Kidney glomerular epithelial cell (primary cell): ENCODE data around the gene UQCR11.

Experiments
- DNase-seq: peaks from one replicate; lab custom pipeline; 2025; lab: John Stamatoyannopoulos, UW

Gene UQCR11

GRCh38 chr19:1590641-1591397 is 14.4 kb downstream of the UQCR11 start:
- DNase-seq: no peak

GRCh38 chr19:1587872-1588271 is 17.4 kb downstream of the UQCR11 start:
- DNase-seq: no peak

- no peak for DNase-seq
These were observed 20.1 kb downstream of the UQCR11 start for GRCh38 chr19:1585243-1585580.

DNA sequence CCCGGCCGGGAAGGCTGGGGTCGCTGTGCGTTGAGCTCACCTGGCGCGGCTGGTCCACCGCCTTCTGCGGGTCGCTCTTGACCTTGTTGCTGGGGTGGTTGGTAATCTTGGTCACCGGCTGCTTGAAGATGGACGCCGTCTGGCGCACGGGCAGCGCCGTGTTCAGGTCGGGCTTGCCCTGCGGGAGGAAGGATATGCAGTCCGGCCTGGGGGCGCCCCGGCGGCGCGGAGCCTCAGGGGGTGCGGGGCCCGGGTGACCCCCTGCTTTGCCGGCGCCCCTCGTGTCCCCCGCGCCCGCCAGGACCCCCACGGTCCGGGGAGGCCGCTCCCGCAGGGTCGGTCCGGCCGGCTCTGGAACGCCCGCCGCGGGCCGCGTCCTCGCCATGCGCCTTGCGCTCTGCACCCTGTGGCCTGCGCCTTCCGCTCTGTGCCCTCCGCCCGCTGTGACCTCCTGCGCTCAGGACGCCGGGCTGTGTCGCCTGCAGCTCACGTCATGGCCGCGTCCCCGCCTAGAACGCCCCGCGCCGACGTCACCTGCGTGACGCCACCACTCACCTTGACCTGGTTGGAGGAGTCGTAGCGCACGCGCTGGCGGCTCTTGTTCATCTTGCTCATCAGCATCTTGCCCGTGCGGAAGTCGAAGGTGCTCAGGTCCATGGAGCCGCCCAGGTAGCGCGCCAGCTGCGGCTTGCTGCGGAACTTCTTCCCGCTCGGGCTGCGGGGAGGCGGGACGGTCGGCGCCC is 20.6 kb downstream of the UQCR11 start:
- DNase-seq: no peak

- no peak for DNase-seq
These were observed 23.1 kb downstream of the UQCR11 start for GRCh38 chr19:1582201-1582600.

- DNase-seq: no peak
These were observed 24.3 kb downstream of the UQCR11 start for GRCh38 chr19:1580957-1581356.

GRCh38 chr19:1580382-1580781 is 24.9 kb downstream of the UQCR11 start:
- DNase-seq: no peak

DNA sequence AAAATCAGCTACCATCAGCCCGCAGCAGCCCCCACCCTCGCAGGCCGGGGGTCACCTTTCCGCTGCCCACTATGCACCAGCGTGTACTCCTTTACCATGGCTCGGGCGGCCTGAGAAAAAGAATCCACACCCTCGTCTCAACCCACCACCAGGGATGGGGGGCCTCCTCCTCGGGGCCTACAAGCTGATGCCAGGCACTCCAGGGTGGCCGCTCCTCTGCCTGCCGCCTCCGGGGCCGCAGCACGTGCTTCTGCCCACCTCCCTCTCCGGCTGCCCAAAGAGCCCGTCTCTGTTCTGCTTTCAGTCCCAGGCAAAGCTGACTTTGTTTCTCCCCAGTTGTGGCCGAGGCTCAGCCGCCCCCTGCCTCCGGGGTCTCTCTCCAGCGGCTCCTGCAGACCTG is 26.0 kb downstream of the UQCR11 start:
- DNase-seq: no peak

DNA sequence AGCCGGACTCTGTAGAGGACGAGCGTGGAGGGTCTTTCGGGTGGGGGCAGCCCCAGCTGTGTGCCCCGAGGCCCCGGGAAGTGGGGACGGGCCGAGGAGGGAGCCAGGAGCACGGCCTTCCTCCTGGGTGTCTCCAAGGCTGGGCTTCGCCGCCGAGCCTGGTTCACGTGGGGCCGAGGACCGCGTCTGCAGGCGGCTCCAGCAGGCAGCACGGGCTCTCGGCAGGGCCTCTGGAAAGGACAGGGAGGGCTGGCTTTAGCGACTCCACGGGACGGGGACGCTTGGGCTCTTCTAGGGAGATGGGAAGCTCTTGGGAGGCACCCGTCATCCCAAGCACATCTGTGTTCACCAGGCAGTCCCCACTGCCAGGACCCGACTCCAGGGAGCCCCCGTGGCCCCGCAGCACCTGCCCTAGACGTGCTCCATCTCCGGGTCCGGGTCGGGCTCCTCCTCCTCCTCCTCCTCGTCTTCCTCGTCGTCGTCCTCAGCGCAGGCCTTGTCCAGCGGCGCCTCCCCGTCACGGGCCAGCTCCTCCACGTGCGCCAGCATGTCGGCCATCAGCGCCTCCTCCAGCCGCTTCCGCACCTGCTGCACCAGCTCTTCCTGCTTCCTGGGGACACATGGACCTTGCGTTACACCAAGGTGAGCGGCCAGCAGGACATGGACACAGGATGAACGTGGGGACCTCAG is 27.2 kb downstream of the UQCR11 start:
- DNase-seq: no peak

DNA sequence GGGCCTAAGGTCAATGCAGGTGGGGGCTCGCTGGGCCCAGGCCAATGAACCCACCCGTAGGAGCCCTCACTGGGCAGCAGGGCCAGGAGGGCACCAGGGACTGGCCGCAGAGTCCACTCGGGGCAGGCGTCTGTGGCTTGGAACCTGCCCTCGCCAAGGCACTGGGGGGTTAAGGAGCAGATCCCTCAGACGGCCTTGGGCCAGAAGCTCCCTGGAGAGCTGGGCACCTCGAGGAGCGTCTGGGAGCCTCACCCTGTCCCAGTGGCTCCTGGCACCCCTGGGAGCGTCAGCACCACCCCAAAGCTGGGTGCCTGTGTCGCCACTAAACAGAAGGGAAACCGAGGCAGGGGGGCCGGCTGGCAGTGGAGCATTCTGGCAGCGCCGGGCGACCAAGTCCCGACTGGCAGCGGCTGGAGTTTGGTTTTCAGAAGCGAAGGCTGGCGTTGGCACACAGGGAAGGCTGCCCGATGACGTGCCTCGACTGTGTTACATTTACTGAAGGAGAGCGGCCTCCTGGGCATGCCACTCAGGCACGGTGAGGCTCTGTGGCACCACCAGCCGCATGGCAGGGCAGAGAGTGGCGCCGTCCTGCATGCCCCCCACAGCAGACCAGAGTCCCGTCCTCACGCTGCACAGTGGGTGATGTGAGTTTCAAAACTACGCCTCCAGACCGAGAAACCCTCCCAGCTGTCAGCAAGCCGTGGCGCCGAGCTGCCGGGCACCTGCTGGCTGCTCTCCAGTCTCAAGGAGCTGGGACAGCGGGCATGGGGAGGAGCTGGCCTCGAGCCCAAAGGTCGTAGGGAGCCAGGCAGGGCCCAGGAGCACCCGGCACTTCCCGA is 28.0 kb downstream of the UQCR11 start:
- no peak for DNase-seq

DNA sequence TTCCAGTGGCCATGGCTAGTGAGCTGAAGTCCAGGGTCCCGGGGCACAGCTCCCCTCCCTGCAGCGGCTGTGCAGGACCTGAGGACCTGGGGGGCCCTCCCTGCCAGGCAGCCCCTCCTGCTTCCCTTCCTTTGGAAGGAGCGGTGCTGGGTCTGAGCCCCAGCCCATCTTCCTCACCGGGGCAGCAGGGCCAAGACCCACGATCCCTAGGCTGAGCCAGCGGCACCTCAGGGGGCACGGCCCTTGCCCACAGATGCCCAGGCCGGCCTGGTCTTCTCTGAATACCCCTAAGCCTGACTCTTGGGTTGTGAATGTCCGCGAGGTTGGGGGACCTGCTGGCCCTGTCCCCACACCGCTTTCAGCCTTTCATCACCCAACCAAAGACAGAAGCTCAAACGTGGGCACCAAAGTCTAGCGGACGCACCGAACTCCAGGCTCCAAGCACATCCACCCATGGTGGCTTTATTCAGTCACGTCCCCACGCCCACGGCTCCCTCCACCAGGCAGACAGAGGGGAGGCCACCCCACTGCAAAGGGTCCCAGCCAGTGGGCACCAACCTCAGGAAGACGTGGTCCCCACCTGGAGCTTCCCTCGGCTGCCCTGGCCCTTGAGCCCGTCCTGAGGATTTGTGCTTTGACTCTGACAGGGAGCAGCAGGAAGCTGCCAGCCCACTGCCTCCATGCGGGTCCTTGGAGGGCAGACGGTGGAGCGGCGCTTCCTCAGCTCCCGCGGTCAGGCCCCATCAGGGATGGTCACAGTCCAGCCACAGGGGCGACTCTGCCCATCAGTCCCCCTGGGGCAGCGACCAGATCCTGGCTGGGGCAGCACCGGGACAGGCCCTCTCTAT is 28.8 kb downstream of the UQCR11 start:
- DNase-seq: no peak

DNA sequence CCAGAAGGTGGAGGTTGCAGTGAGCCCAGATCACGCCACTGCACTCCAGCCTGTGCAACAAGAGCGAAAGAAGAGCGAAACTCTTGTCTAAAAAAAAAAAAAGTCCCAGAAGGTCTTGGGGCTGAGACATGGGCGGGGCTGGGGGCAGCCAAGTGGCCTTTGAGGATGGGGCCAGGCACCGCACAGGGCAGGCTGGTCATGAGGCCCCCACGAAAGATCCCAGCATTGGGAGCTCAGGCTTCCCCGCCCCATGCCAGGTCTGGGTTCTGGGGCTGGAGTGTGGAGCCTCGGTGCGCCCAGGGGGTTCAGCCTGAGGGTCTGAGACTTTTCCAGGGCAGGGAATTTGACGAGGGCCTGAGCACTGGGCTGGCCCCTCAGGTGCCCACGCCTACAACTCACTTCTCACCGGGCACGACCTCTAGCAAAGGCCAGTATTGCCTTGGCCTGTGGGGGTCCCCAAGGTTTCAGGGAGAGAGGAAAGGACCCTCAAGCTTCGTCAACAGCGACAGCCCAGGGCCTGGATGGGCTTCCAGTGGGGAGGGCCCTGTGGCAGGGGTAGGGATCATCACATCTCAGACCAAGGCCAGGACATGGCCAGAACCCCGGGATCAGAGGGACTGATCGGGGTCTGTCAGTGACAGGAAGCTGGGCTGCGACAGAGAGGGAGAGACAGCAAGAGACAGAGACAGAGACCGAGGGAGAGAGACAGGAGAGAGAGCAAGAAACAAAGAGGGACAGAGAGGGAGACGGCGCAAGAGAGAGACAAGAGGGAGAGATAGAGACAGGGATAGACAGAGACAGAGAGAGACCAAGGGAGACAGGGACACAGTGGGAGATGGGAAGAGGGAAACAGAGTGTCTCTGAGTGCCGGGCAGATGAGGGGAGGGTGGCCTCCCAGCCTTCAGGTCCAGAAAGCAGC is 29.7 kb downstream of the UQCR11 start:
- DNase-seq: no peak

DNA sequence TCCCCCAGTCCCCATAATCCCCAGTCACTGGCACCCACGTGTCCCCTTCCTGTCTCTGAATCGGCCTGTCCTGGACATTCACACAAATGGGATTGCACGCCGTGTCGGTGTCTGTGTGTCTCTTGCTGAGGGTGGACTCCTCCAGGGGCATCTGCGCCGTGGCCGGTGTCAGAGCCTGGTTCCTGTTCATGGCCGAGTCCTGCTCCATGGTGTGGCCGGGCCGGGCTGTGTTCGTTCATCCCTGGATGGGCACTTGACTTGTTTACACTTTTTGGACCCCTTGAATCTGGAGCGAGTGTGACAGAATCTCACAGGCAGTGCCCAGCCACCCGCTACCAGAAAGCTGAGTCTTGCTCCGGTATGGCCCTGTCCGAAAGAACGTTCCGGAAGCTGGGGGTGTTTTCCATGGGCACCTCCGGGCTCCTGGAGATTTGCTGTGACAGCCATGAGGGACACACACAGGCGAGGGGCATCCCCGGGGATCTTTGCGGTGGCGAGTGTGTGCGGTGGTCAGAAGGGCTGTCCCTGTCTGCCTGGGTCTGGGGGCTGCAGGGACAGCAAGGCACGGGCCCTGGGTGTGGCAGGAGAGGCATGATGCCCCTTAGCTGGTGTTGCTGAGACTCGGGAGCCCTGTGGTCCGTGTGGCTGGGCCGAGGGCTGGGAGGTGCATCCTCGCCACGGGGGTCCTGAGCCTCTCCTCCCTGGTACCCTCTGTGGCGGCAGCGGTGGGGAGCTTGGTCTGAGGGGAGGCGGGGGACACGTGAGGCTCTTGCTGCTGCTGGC is 30.7 kb downstream of the UQCR11 start:
- no peak for DNase-seq

DNA sequence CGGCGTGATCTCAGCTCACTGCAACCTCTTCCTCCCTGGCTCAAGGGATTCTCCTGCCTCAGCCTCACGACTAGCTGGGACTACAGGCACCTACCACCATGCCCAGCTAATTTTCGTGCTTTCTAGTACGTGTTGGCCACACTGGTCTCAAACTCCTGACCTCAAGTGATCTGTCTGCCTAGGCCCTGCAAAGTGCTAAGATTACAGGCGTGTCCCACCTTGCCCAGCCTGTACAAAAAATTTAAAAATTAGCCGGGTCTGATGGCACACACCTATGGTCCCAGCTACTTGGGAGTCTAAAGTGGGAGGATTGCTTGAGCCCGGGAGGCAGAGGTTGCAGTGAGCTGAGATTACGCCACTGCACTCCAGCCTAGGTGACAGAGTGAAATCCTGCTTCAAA is 32.5 kb downstream of the UQCR11 start:
- no peak for DNase-seq

GRCh38 chr19:1571358-1571757 is 33.9 kb downstream of the UQCR11 start:
- no peak for DNase-seq

DNA sequence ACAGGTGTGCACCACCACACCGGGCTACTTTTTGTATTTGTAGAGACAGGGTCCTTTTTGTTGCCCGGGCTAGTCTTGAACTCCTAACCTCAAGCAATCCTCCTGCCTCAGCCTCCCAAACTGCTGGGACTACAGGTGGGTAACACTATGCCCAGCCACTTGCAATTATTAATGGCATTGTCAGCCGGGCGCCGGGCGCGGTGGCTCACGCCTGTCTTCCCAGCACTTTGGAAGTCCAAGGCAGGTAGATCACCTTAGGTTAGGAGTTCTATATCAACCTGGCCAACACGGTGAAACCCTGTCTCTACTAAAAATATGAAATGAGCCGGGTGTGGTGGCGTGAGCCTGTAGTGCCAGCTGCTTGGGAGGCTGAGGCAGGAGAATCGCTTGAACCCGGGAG is 34.4 kb downstream of the UQCR11 start:
- no peak for DNase-seq

GRCh38 chr19:1569997-1570396 is 35.3 kb downstream of the UQCR11 start:
- no peak for DNase-seq

- DNase-seq: no peak
These were observed 36.8 kb downstream of the UQCR11 start, which contains the start of gene MEX3D for GRCh38 chr19:1568320-1569019. Gene MEX3D (minus strand): TSS chr19:1568325. CDS start chr19:1568058, 267 bp downstream.

- DNase-seq: no peak
These were observed 37.4 kb downstream of the UQCR11 start for GRCh38 chr19:1567848-1568227.
